ENCODE results near the gene BPIFA1. TPM values are rescaled to one million over a fixed set of nuclear protein-coding genes. Genes with fewer than 3 reads are reported as not detected.

BPIFA1 gene
- total RNA-seq, 4 donors from 2014 or later = not detected

DNA sequence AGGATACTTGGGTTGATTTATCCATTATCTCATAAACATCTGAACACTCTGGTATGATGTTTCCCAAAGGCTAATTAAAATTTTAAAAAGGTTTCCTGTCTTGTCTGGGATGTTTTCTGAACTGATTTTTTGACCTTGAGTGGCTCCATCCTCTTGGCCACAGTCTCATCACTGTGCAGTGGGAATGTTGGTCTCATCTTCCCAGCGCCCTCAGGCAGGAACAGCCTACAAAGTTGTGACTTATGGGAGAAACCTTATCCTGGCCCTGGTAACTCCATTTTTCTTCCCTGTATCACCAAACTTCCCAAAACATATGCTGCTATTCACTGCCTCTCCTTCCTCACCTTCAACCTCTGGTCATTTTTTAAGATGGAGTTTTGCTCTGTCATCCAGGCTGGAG, 25.4 kb upstream of the BPIFA1 start:
- H3K27ac ChIP-seq (replicated peaks in 1 of 4) = no peak overlapping the region
- WGBS = 61% methylated on average over 1 of the region's 1 CpG
- intact Hi-C loops (cut with DNase I) = no loop called here
- no peaks in the 10 kb centered on the region for H3K36me3 ChIP-seq
- no peak for TF ChIP-seq POLR2A (IDR thresholded peaks at IDR 0.05; ENCODE audit: low read depth)
- TF ChIP-seq POLR2AphosphoS5 (IDR thresholded peaks at IDR 0.05) = no peak
- no peak for TF ChIP-seq EP300 (IDR thresholded peaks at IDR 0.05)
- TF ChIP-seq CTCF (IDR thresholded peaks at IDR 0.05) = no peak
- H3K27me3 ChIP-seq = peaks cover 0 to 72% (median 0%) of the 10 kb centered on the region in 4 donors
- no peaks in the 10 kb centered on the region for H3K4me1 ChIP-seq
- no peak overlapping the region for H3K4me3 ChIP-seq
- DNase-seq (ENCODE audit: extremely low spot score) = no peak
- no peaks in the 10 kb centered on the region for H3K9me3 ChIP-seq

- intact Hi-C loops (cut with DNase I) = no loop called here
- WGBS = 27% methylated on average over 5 of the region's 5 CpGs
- peak in 1 of 3 experiments; percentile 6 for TF ChIP-seq CTCF (IDR thresholded peaks at IDR 0.05)
- TF ChIP-seq EP300 (IDR thresholded peaks at IDR 0.05) = no peak
- H3K27me3 ChIP-seq = peaks cover 0 to 63% (median 0%) of the 10 kb centered on the region in 4 donors
- DNase-seq (ENCODE audit: extremely low spot score) = no peak
- no peak overlapping the region for H3K27ac ChIP-seq (replicated peaks in 1 of 4)
- H3K4me3 ChIP-seq = no peak overlapping the region
- no peaks in the 10 kb centered on the region for H3K4me1 ChIP-seq
- no peaks in the 10 kb centered on the region for H3K9me3 ChIP-seq
- no peaks in the 10 kb centered on the region for H3K36me3 ChIP-seq
Measured at GRCh38 chr20:33211817-33212424, 23.9 kb upstream of the BPIFA1 start.

GRCh38 chr20:33217052-33217451, 18.7 kb upstream of the BPIFA1 start, which contains the start of gene BPIFA3:
Gene BPIFA3 (plus strand): TSS chr20:33217352. CDS start chr20:33217537, 185 bp downstream.
- 79% methylated on average over 1 of the region's 2 CpGs for WGBS
- no peaks in the 10 kb centered on the region for H3K4me1 ChIP-seq
- intact Hi-C loops (cut with DNase I) = no loop called here
- TF ChIP-seq POLR2AphosphoS5 (IDR thresholded peaks at IDR 0.05) (no peak), POLR2A (IDR thresholded peaks at IDR 0.05; ENCODE audit: low read depth) (no peak), CTCF (IDR thresholded peaks at IDR 0.05) (no peak), EP300 (IDR thresholded peaks at IDR 0.05) (no peak)
- peaks cover 0 to 43% (median 0%) of the 10 kb centered on the region in 4 donors for H3K27me3 ChIP-seq
- H3K9me3 ChIP-seq = no peaks in the 10 kb centered on the region
- no peak within 1 kb of the TSS for H3K4me3 ChIP-seq
- no peak within 1 kb of the TSS for H3K27ac ChIP-seq (replicated peaks in 1 of 4)
- H3K36me3 ChIP-seq = no peaks in the 10 kb centered on the region
- DNase-seq (ENCODE audit: extremely low spot score) = no peak

DNA sequence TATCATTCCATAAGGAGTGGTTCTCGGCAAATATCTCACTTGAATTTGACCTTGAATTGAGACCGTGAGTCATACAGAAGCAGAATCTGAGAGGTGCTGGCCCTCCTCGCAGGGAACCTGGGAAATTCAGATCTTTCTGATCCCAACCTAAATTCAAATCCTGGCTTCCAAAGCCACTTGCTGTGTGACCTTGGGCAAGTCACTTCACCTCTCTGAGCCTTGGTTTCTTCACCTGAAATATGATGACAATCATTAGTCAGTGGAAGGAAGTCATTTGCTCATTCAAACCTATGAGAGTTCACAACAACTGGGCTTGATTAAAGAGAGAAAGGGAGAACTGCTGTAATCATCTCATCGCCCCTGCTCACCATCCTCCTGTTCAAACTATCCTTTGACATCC, 11.4 kb upstream of the BPIFA1 start:
- no peaks in the 10 kb centered on the region for H3K4me1 ChIP-seq
- WGBS = 80% methylated on average over 4 of the region's 4 CpGs
- DNase-seq (ENCODE audit: extremely low spot score) = no peak

More for the DNA sequence above, 11.4 kb upstream of the BPIFA1 start:
- Histone ChIP-seq H3K27ac (replicated peaks in 1 of 4) (no peak overlapping the region), H3K36me3 (no peaks in the 10 kb centered on the region), H3K9me3 (no peaks in the 10 kb centered on the region), H3K4me3 (no peak overlapping the region), H3K27me3 (peaks cover 0 to 49% (median 2%) of the 10 kb centered on the region in 4 donors)
- TF ChIP-seq POLR2A (IDR thresholded peaks at IDR 0.05; ENCODE audit: low read depth) (no peak), CTCF (IDR thresholded peaks at IDR 0.05) (no peak), EP300 (IDR thresholded peaks at IDR 0.05) (no peak), POLR2AphosphoS5 (IDR thresholded peaks at IDR 0.05) (no peak)
- intact Hi-C loops (cut with DNase I) = no loop called here
